H1 (cell line): ENCODE data around the gene G6PC1. TPM values are rescaled to one million over a fixed set of nuclear protein-coding genes. Genes with fewer than 3 reads are reported as not detected.

ENCODE experiments used
- CTCF ChIP-seq, 3 experiments: IDR thresholded peaks; 1 replicate in 2 of 3; 2 replicates in 1 of 3; pipeline versions ENCODE4 v1.5.1 to v1.6.1; 2011; ENCODE audit warnings: low read length in 3 of 3, mild to moderate bottlenecking in 3 of 3, inconsistent platforms in 2 of 3, low read depth in 1 of 3, moderate library complexity in 1 of 3; ENCODE audit not compliant: insufficient read depth in 1 of 3; ENCODE audit errors: control extremely low read depth in 1 of 3
- EZH2 ChIP-seq: fragments of 200-600 bp; sonication (generic); IDR thresholded peaks from 2 replicates; pipeline ENCODE4 v1.7.1; 2012; ENCODE audit warnings: low read depth, mild to moderate bottlenecking, moderate library complexity, low read length, inconsistent platforms; ENCODE audit not compliant: severe bottlenecking
- KDM5A ChIP-seq: fragments of 200-600 bp; IDR thresholded peaks from 2 replicates; pipeline ENCODE4 v1.7.1; 2012; ENCODE audit warnings: mild to moderate bottlenecking, low read length, inconsistent platforms, mixed read lengths
- polyA plus RNA-seq, 7 experiments: library from polyadenylated mRNA; depleted of rRNA in 3 of 7; stranded (reverse) in 5 of 7; unstranded in 2 of 7; fragments of >200 nt in 5 of 7; fragments of 200-250 nt in 2 of 7; gene quantifications; 1 replicate in 5 of 7; 2 replicates in 1 of 7; 4 replicates in 1 of 7; pipeline versions ENCODE4 v1.2.1 to v1.2.3, GENCODE V29; 2011 to 2013; ENCODE audit warnings: missing spikeins in 2 of 7, mixed read lengths in 2 of 7
- total RNA-seq: library from RNA; stranded (reverse); fragmentation: NEBNext Ultra II Directional; extraction: Animal tissue kit (Norgen Biotek cat#: 25700); gene quantifications from 2 replicates; pipeline ENCODE4 v1.2.1, GENCODE V29; 2021

G6PC1 gene
- total and polyA plus RNA-seq, 2 of the 8 experiments (the other 6 are each of a cell fraction or from before 2014, with no cell fraction given) = 0.02 TPM; not detected in 1

GRCh38 chr17:42865638-42866094, 34.9 kb upstream of the G6PC1 start (continued):
- TF ChIP-seq CTCF (IDR thresholded peaks at IDR 0.05; ENCODE audit: control extremely low read depth in 1 of 3, insufficient read depth in 1 of 3, low read depth in 1 of 3, low read length in 3 of 3) (no peak), KDM5A (no peak), EZH2 (no peak)
- TF ChIP-seq, all 59 proteins: peak for 0
